Stimulated activated naive CD4-positive, alpha-beta T cell treated with Interleukin-2 at 50 U/mL for 16 hours (primary cell): ENCODE data around the gene KCNH1.

Experiments used
- DNase-seq: peaks from one replicate; lab custom pipeline; 2025; lab: John Stamatoyannopoulos, UW

Gene KCNH1

GRCh38 chr1:210797422-210797821, 336.5 kb downstream of the KCNH1 start:
- DNase-seq, result no peak

- no peak for DNase-seq
These were observed 337.5 kb downstream of the KCNH1 start for GRCh38 chr1:210796421-210796820.

GRCh38 chr1:210794445-210794844, 339.5 kb downstream of the KCNH1 start:
- DNase-seq, result no peak

GRCh38 chr1:210792250-210793102, 341.5 kb downstream of the KCNH1 start:
- DNase-seq, result no peak

- no peak for DNase-seq
These were observed 343.8 kb downstream of the KCNH1 start for GRCh38 chr1:210790196-210790595.

- no peak for DNase-seq
These were observed 346.1 kb downstream of the KCNH1 start for GRCh38 chr1:210787800-210788199.

- DNase-seq, result no peak
These were observed 347.4 kb downstream of the KCNH1 start for GRCh38 chr1:210786546-210786945.

- DNase-seq, result no peak
These were observed 350.0 kb downstream of the KCNH1 start for GRCh38 chr1:210783925-210784324.

GRCh38 chr1:210781652-210782051, 352.3 kb downstream of the KCNH1 start:
- no peak for DNase-seq

- DNase-seq, result no peak
These were observed 354.7 kb downstream of the KCNH1 start for GRCh38 chr1:210779269-210779668.

- no peak for DNase-seq
These were observed 356.0 kb downstream of the KCNH1 start for GRCh38 chr1:210777914-210778313.

GRCh38 chr1:210776712-210777111, 357.2 kb downstream of the KCNH1 start:
- no peak for DNase-seq

- no peak for DNase-seq
These were observed 358.7 kb downstream of the KCNH1 start for GRCh38 chr1:210775289-210775688.

- no peak for DNase-seq
These were observed 360.5 kb downstream of the KCNH1 start for GRCh38 chr1:210773450-210773849.

- DNase-seq, result no peak
These were observed 362.8 kb downstream of the KCNH1 start for GRCh38 chr1:210771131-210771530.

GRCh38 chr1:210770396-210770984, 363.5 kb downstream of the KCNH1 start:
- DNase-seq, result no peak

- no peak for DNase-seq
These were observed 364.5 kb downstream of the KCNH1 start for GRCh38 chr1:210769473-210769872.

GRCh38 chr1:210764536-210764935, 369.4 kb downstream of the KCNH1 start:
- DNase-seq, result no peak

- no peak for DNase-seq
These were observed 375.2 kb downstream of the KCNH1 start for GRCh38 chr1:210758761-210759160.

GRCh38 chr1:210758261-210758660, 375.7 kb downstream of the KCNH1 start:
- DNase-seq, result no peak

- no peak for DNase-seq
These were observed 376.3 kb downstream of the KCNH1 start for GRCh38 chr1:210757677-210758076.

GRCh38 chr1:210755991-210756659, 377.8 kb downstream of the KCNH1 start:
- DNase-seq, result no peak
